OCI-LY1 (cell line): Measurements from ENCODE around the gene HLA-C.

Experiments used
- H2AFZ ChIP-seq: fragments of 200-600 bp; sonication (generic), shearing (Covaris generic); 2 replicates; pipeline ENCODE4 v1.6.0; 2014; ENCODE audit warnings: antibody characterized with exemption, mild to moderate bottlenecking, low read length
- H3F3A ChIP-seq: fragments of 200-600 bp; sonication (generic), shearing (Covaris generic); 2 replicates; pipeline ENCODE4 v1.6.0; 2014; ENCODE audit warnings: mild to moderate bottlenecking, antibody characterized with exemption, low read length, moderate library complexity; ENCODE audit not compliant: insufficient read depth
- H3K27ac ChIP-seq: fragments of 200-600 bp; sonication (generic); 2 replicates; pipeline ENCODE4 v1.5.1; 2014; ENCODE audit warnings: low read length, mixed run types, mild to moderate bottlenecking, low read depth; ENCODE audit not compliant: poor library complexity, severe bottlenecking
- H3K27me3 ChIP-seq: fragments of 200-600 bp; sonication (generic); 2 replicates; pipeline ENCODE4 v1.6.0; 2014; ENCODE audit warnings: antibody characterized with exemption, mild to moderate bottlenecking, low read length, moderate library complexity; ENCODE audit not compliant: insufficient read depth
- H3K36me3 ChIP-seq: fragments of 200-600 bp; sonication (generic); 2 replicates; pipeline ENCODE4 v1.6.1; 2014; ENCODE audit warnings: mild to moderate bottlenecking, antibody characterized with exemption, low read length, moderate library complexity, mixed read lengths; ENCODE audit not compliant: insufficient read depth
- H3K4me1 ChIP-seq: fragments of 200-600 bp; sonication (generic); 2 replicates; pipeline ENCODE4 v1.5.1; 2014; ENCODE audit warnings: mild to moderate bottlenecking, low read length, moderate library complexity; ENCODE audit not compliant: insufficient read depth, severe bottlenecking
- H3K4me2 ChIP-seq: fragments of 200-600 bp; sonication (generic), shearing (Covaris generic); 2 replicates; pipeline ENCODE4 v1.6.1; 2014; ENCODE audit warnings: low read length
- H3K4me3 ChIP-seq: fragments of 200-600 bp; sonication (generic); 2 replicates; pipeline ENCODE4 v1.5.1; 2014; ENCODE audit warnings: low read length, low read depth, mild to moderate bottlenecking, mixed read lengths; ENCODE audit not compliant: poor library complexity, severe bottlenecking
- H3K79me2 ChIP-seq: fragments of 200-600 bp; shearing (Covaris generic); 2 replicates; pipeline ENCODE4 v1.6.1; 2016; ENCODE audit warnings: mixed run types, low read length, mixed read lengths; ENCODE audit not compliant: insufficient read depth
- H3K9ac ChIP-seq: fragments of 200-600 bp; sonication (generic), shearing (Covaris generic); 2 replicates; pipeline ENCODE4 v1.6.1; 2014; ENCODE audit warnings: mild to moderate bottlenecking, low read length, mixed read lengths
- H3K9me2 ChIP-seq: fragments of 200-600 bp; sonication (generic), shearing (Covaris generic); 2 replicates; pipeline ENCODE4 v1.6.1; 2014; ENCODE audit warnings: low read depth, mild to moderate bottlenecking, low read length, mixed read lengths
- H3K9me3 ChIP-seq: fragments of 200-600 bp; shearing (Covaris generic); 2 replicates; pipeline ENCODE4 v1.6.1; 2014; ENCODE audit warnings: low read length, mixed read lengths
- H4K20me1 ChIP-seq: fragments of 200-600 bp; sonication (generic), shearing (Covaris generic); 2 replicates; pipeline ENCODE4 v1.6.0; 2016; ENCODE audit warnings: mild to moderate bottlenecking, low read length; ENCODE audit not compliant: insufficient read depth
- CTCF ChIP-seq: fragments of 200-600 bp; sonication (generic), shearing (Covaris generic); IDR thresholded peaks from 2 replicates; pipeline ENCODE4 v1.5.1; 2017; ENCODE audit warnings: mild to moderate bottlenecking, antibody characterized with exemption, low read length, moderate library complexity, mixed read lengths
- EZH2 ChIP-seq: fragments of 200-600 bp; sonication (generic), shearing (Covaris generic); IDR thresholded peaks from 2 replicates; pipeline ENCODE4 v1.8.0; 2017; ENCODE audit warnings: borderline replicate concordance, mixed run types, mild to moderate bottlenecking, antibody characterized with exemption, low read length, moderate library complexity, mixed read lengths

Gene HLA-C

DNA sequence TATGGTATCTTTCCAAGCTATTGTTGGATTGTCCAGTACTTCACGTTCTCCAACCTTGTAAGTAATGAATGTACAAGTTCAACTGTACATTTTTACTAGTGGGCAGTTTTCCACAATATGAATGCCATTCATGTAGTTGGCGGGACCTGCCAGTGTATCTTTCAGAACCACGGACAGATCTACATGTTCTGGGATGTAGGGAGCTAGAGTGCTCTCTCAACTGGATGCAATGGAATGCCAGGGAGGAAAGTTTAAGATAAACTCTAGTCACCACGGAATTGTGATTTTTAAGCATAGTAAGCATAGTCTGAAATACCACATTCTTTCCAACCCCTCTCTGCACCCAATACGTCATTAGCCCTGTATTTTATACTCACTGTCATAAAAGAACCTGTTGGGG, 21.5 kb upstream of the HLA-C start:
- no peaks in the 10 kb centered on the region for H3K9me2 ChIP-seq
- H3K9ac ChIP-seq = no peak overlapping the region
- peaks cover 6% of the 10 kb centered on the region; the same call in 1 of the 2 replicates for H3K27me3 ChIP-seq
- H3K4me2 ChIP-seq = no peak overlapping the region
- no peaks in the 10 kb centered on the region for H3K9me3 ChIP-seq
- no peak overlapping the region for H3K27ac ChIP-seq
- no peaks in the 10 kb centered on the region for H3K79me2 ChIP-seq
- H3K36me3 ChIP-seq = no peaks in the 10 kb centered on the region
- no peaks in the 10 kb centered on the region for H3F3A ChIP-seq
- H2AFZ ChIP-seq = no peak overlapping the region
- no peaks in the 10 kb centered on the region for H4K20me1 ChIP-seq
- H3K4me3 ChIP-seq = no peak overlapping the region
- no peaks in the 10 kb centered on the region for H3K4me1 ChIP-seq
- TF ChIP-seq EZH2 (no peak), CTCF (no peak)

GRCh38 chr6:31289788-31290187, 17.9 kb upstream of the HLA-C start:
- Histone ChIP-seq H3K9me3 (no peaks in the 10 kb centered on the region), H3K36me3 (no peaks in the 10 kb centered on the region), H3K4me2 (no peak overlapping the region), H3K27me3 (no peaks in the 10 kb centered on the region; the same call in 1 of the 2 replicates), H3F3A (no peaks in the 10 kb centered on the region), H3K9ac (no peak overlapping the region), H3K4me1 (no peaks in the 10 kb centered on the region), H3K4me3 (no peak overlapping the region), H2AFZ (no peak overlapping the region), H3K9me2 (no peaks in the 10 kb centered on the region), H4K20me1 (no peaks in the 10 kb centered on the region), H3K79me2 (no peaks in the 10 kb centered on the region), H3K27ac (no peak overlapping the region)
- TF ChIP-seq EZH2 (no peak), CTCF (no peak)

GRCh38 chr6:31287619-31288018, 15.7 kb upstream of the HLA-C start:
- no peaks in the 10 kb centered on the region; the same call in 1 of the 2 replicates for H3K27me3 ChIP-seq
- no peaks in the 10 kb centered on the region for H3K9me2 ChIP-seq

More at GRCh38 chr6:31287619-31288018, 15.7 kb upstream of the HLA-C start:
- H2AFZ ChIP-seq = no peak overlapping the region
- H4K20me1 ChIP-seq = no peaks in the 10 kb centered on the region
- no peak overlapping the region for H3K9ac ChIP-seq
- H3F3A ChIP-seq = no peaks in the 10 kb centered on the region
- H3K4me2 ChIP-seq = no peak overlapping the region
- no peaks in the 10 kb centered on the region for H3K9me3 ChIP-seq
- no peaks in the 10 kb centered on the region for H3K36me3 ChIP-seq
- H3K4me3 ChIP-seq = no peak overlapping the region
- no peaks in the 10 kb centered on the region for H3K4me1 ChIP-seq
- H3K79me2 ChIP-seq = no peaks in the 10 kb centered on the region
- H3K27ac ChIP-seq = no peak overlapping the region
- no peak for TF ChIP-seq CTCF
- no peak for TF ChIP-seq EZH2
